Stimulated activated CD8-positive, alpha-beta memory T cell treated with anti-CD3 and anti-CD28 coated beads, Interleukin-4, amount 100 ng/mL, for 24 hours (primary cell): ENCODE data around the gene CEP162.
"Not testable (repeated sequence)": the region's sequence is repeated elsewhere in the genome, so short reads cannot be mapped to it uniquely, and the experiment has no call there.

Source experiments
- DNase-seq: peaks from one replicate; pipeline ENCODE4 v3.0.0-alpha.2; 2020; ENCODE audit warnings: low read depth

Gene CEP162

DNA sequence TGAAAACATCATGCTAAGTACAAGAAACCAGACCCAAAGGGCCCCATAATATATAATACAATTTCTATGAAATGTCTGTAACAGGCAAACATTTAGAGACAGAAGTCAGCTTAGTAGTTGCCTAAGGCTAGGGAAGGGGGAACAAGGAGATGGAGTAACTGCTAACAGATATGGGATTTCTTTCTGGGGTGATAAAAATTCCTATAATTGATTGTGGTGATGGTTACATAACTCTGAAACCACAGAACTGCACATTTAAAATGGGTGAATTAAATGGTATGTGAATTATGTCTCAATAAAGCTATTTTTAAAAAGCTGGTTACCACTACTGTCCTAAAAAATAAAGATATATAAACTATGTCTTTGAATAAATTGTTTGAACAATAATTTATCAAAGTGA is 3.2 kb downstream of the CEP162 start:
- no peak for DNase-seq

DNA sequence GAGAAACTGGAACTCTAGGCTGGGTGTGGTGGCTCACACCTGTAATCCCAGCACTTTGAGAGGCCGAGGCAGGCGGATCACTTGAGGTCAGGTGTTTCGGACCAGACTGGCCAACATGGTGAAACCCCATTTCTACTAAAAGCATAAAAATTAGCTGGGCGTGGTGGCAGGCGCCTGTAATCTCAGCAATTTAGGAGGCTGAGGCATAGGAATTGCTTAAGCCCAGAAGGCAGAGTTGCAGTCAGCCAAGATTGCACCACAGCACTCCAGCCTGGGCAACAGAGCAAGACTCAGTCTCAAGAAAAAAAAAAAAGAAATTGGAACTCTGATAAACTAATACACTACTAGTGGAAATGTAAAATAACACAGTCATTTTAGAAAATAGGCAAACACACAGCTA is 3.8 kb downstream of the CEP162 start:
- DNase-seq: not testable (repeated sequence)

DNA sequence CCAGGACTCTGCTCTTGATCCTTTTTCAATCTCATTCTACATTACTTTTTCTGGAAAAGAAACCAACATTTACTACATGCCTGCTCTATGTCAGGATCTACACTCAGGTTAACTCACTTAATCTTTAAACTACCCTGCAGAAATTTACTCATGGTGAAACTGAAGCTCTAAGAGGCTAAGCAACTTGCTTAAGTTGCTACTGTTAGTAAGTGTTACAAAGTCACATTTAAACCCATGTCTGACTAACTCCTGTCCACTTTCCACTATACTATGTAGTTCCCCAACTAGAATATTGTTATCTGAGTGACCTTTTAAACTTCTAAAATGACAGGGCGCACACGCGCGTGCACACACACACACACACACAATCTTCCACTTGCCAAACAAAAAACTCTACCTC is 5.0 kb downstream of the CEP162 start:
- DNase-seq: no peak

DNA sequence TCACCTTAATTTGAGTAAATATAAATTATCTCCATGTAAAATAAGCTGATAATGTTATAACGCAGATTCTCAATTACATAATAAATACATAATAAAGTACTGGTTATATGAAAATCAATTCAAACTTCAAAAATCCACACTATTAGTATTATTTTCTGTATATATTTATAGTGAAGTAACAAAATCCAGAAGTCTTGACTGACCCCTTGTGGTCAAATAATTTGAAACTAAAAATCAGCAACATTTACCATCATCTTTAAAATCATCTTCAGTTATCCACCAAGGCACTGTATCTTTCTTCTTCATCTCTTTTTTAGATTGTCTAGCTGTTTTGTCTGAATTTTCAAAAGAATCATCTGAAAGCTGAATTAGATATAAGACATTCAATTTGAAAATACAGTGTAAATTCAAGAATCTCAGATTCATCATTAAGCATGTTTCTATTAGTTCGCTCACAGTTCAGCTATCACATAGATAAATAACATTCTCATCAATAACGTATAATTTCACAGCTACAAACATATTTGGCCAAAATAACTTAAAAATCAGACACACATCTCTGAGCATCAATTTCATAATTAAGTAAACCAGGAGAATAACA is 6.5 kb downstream of the CEP162 start:
- no peak for DNase-seq

DNA sequence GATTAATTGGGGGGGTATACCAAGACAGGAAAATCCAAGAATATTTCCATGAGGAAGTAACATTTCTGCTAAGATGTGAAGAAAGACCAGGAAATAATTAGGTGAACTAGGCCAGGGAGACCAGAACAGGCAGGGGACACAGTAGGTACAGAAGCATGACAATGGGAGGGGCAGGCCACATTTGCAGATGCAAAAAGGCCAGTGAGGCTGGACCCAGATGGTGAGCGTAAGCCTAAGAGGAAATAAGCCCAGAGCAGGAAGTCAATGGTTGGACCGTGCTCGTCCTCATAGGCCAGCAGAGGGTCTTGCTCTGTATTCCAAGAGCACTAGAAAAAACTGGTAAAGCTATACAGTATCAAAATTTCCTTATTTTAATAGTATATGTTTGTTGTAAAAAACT is 9.4 kb downstream of the CEP162 start:
- DNase-seq: no peak

DNA sequence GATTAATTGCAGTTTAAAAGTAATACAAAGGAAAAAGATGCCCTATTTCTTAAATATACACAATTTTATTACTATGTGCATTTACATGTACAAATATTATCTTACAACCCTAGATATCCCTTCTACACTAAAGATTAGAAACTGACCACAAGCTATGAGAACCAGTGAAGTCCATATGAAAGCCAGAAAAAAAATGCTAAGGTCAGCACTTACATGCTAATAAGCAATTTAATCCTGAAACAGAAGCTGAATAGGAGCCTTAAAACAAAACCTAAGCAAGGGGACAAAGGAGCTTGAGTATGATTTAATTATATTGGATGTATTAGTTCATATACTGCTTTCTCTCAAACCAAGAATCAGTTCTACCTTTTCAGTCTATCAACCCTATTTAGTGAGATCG is 14.2 kb downstream of the CEP162 start:
- DNase-seq: no peak

DNA sequence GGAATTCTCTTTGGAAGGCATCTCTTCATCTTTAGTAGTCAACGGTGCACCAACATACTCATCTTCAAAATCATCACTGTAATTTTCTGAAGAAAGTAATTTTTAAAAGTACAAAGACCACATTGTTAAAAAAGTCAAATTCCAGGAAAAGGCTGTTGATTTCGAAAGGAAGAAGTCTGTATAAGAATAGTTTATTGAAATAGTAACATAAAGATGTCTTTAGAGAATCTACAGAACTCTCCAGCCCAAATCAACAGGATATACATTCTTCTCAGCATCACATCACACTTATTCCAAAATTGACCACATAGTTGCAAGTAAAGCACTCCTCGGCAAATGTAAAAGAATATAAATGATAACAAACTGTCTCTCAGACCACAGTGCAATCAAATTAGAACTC is 23.4 kb downstream of the CEP162 start:
- DNase-seq: no peak

DNA sequence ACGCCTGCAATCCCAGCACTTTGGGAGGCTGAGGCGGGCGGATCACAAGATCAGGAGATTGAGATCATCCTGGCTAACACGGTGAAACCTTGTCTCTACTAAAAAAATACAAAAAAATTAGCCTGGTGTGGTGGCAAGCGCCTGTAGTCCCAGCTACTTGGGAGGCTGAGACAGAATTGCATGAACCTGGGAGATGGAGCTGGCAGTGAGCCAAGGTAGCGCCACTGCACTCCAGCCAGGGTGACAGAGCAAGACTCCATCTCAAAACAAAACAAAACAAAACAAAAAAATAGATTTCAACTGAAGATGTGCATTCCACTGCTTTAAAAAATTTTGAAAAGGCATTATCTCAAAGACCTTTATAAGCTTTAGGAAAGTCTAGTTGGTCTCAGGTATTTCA is 27.5 kb downstream of the CEP162 start:
- DNase-seq: not testable (repeated sequence)

DNA sequence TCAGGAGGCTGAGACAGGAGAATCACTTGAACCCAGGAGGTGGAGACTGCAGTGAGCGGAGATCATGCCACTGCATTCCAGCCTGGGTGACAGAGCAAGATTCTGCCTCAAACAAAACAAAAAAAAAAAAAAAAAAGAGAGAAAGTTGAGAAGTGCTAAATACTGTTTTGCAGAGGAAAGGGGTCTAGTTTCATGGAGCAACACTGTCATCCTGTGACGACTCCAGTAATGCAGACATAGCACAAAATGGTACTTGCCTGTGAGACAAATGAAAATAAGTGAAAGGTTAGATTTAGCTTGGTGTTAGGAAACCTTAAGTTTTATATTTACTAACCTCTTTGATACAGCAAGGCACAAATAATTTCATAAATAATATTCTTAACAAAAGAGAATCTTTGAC is 29.7 kb downstream of the CEP162 start:
- no peak for DNase-seq

DNA sequence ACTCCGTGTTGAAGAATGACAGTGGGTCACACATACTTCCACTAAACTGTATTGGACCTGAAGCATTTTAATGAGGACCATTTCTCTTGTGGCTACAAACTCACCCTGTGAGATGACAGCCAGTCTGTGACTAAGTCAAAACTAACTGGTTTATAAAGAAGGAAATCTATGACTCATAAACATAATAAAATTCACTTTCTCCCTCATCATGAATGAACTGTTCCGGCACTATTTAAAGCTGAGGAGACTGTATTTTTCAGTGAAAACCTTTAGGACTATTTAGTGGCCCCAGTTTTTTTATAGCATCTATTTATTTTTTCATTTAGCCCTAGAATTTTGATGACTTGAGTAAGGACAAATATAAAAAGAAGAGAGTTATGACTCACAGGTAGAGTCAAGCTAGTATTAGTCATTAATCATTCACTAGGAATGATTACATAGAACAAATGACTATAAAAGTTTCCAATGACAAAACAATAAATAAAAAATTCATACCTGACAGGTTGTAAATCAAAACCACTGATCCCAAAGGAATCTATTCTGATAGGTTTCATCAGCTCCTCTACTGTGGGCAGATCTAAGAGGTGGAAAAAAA is 34.2 kb downstream of the CEP162 start:
- no peak for DNase-seq

DNA sequence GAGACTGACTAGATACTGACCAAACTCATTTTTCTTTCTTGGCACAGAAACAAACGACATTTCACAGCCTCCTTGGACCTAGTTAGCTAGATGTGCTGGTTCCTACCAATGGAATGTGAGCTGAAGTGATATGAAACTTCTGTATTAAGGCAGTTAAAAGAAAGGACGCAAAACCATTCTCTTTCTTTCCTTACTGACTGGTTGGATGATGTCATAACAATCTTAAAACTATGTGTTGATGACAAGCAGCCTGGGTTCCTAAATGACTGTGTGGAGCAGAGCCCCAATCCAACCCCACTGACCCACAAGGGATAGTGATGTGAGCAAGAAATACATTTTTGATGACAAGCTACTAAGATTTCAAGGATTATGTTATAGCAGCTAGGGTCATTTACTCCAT is 35.6 kb downstream of the CEP162 start:
- no peak for DNase-seq

DNA sequence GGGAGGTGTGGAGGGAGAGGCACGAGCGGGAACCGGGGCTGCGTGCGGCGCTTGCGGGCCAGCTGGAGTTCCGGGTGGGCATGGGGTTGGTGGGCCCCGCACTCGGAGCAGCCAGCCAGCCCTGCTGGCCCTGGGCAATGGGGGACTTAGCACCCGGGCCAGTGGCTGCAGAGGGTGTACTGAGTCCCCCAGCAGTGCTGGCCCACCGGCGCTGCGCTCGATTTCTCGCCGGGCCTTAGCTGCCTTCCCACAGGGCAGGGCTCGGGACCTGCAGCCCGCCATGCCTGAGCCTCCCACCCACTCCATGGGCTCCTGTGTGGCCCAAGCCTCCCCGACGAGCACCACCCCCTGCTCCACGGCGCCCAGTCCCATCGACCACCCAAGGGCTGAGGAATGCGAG is 38.1 kb downstream of the CEP162 start:
- DNase-seq: not testable (repeated sequence)

DNA sequence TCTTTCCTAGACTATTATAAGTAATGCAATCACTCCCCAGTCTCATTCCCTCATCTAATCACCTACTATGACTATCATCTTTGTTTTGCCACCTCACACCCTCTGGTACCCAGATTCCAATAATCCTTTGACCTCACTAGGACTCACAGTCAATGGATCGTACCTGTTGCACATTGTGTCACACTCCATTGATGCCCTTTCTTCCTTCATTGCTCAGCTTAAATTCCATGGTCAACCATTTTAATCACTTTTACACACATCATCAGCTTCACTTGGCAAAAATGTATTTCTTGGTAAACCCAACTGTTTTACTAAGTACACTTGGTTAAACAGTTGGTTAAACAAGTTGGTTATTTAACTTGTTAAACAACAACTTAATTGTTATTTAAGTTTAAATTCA is 44.0 kb downstream of the CEP162 start:
- no peak for DNase-seq

DNA sequence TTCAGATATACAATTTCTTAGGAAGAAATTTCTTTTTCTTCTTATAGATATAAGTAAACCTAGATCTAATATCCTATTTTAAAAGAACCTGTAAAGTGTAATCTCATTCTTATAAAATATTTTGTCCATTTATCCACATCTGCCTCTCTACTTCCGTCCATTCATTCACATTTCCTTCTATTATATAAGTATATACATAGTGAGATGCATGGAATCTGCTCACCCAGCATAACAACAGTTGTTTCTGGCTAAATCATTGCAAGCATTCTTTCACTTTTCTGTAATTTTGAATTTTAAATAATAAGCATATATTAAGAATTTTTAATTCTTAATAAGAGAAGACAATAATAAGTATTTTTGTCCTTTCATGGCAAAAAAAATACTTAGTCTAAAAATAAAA is 45.4 kb downstream of the CEP162 start:
- no peak for DNase-seq

DNA sequence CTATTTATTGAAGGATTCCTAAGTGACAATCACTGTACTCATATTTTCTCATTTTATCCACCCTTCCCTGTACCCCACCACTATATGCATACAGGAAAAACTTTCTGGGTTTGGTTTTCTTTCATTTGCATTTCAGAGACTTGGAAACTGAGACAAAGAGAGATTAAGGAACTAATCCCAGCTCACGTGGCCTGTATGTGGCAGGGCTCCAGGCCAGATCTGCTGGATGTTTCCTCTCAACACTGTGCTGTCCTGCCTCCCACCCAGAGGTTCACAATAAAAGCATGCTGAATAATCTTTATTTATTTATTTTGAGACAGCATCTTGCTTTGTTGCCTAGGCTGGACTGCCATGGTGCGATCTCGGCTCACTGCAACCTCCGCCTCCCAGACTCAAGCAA is 50.2 kb downstream of the CEP162 start:
- DNase-seq: no peak

DNA sequence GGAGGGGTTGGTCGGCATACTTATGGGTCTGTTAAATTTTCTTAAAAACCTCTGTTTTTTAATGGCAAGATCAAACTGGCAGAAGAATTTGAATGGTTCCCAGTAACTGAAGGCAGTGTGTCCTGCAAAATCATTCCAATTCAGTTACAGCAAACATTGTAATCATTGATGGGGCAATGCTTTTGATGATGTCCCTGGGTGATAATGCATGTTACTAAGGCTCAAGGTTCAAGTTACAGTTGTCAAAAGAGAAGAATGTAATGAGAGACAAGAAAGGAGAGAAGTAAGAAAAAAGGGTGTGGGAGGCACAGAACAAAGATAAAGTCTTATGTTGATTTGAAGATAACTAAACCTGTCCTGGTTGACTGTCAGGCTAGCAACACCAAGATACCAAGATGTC is 54.9 kb downstream of the CEP162 start:
- DNase-seq: no peak

DNA sequence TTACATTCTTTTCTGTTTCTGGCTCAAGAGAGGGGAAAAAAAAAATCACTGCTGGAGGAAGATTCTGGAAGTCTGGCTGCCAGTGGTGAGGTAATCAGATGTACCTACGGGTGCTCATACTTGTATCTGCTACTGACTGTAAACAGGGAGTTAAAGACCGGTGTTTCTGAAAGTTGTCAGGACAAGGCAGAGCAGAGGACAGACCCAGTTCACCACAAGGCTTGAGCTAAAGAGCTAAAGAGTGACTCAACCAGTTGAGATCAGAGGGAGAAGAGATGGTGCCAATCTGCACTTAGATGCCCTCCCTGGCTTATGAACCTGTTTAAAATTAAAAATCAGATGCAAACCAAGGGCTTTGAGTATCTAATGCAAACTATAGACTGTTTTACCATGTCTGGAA is 55.4 kb downstream of the CEP162 start:
- DNase-seq: no peak

DNA sequence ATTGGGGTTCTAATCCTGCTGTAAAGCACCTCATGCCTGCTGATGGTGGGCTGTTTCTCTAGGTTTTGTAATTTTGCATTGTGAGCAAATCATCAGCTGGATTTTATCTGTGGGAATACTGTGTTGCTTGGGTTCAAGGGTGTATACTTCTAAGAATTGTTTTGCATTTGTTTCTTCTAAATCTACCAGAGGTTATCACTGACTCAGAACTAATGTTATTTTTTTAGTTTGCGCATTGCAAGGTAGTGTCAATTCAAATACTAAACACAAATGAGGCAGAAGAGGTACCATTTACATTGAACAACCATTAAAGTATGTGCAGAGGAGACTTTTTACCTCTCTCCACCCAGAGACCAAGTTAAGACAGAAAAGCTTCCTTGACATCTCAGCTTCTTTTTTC is 60.0 kb downstream of the CEP162 start:
- no peak for DNase-seq

DNA sequence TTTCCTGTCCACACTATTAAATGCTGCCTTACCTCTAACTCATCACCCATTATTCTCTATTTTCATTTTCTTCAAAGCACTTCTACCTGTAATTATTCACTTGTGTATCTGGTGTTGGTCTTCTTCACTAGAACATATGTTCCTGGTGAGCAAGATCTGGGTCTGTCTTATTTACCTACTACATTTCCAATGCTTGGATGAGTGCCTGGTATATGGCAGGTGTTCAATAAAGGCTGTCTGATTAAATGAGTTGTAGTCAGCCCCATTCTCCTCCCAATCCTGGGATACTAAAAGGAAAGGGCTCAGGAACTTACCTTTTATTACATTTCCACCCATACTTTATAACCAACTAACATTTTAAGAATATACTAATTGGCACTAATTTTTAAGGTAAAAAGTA is 61.0 kb downstream of the CEP162 start:
- no peak for DNase-seq

DNA sequence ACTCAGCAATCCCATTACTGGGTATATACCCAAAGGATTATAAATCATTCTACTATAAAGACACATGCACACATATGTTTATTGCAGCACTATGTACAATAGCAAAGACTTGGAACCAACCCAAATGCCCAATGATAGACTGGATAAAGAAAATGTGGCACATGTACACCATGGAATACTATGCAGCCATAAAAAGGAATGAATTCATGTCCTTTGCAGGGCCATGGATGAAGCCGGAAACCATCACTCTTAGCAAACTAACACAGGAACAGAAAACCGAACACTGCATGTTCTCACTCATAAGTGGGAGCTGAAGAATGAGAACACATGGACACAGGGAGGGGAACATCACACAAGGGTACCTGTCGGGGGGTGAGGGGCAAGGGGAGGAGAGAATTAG is 63.1 kb downstream of the CEP162 start:
- not testable (repeated sequence) for DNase-seq

DNA sequence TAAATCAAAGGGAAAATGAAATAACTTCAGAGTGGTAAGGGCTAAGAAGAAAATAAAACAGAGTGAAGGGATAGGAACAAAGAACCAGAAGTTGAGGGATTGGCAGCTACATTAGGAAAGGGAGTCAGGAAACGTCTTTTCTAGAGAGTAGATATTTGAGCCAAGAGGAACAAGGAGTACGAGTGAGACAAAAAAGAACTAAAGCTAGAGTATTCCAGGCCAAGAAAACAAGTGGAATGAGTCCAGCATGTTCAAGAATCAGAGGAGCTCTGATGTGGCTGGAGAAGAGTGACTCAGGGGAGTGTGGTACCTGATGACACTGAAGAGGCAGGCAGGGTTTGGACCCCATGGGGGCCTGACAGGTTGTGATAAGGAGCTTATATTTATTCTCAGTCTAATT is 66.3 kb downstream of the CEP162 start:
- no peak for DNase-seq

DNA sequence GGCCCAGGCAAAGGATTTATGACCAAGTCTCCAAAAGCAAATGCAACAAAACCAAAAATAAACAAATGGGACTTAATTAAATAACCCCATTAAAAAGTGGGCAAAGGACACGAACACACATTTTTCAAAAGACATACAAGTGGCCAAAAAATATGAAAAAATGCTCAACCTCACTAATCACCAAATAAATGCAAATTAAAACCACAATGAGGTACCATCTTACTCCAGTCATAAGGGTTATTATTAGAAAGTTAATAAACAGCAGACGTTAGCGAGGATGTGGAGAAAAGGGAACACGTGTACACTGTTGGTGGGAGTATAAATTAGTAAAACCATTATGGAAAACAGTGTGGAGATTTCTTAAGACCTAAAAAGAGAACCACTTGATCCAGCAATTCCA is 71.1 kb downstream of the CEP162 start:
- no peak for DNase-seq

DNA sequence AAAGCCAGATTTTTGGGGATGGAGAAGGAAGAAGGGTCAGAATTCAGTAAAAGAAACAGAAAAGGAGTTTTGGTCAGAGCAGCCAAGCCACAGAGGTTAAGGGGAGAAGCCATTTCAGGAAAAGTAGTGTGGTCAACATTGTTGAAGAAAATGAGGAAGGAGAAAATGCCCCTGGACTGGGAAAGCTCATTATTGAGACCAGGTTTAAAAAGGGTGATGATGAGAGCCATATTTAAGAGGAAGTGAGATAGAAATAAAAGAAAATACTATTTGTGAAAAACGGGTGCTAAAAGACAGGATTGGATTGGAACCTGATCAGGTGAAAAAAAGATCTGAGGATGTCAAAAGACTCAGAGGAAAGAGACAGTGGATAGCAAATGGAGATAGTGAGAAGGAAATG is 75.8 kb downstream of the CEP162 start:
- no peak for DNase-seq

DNA sequence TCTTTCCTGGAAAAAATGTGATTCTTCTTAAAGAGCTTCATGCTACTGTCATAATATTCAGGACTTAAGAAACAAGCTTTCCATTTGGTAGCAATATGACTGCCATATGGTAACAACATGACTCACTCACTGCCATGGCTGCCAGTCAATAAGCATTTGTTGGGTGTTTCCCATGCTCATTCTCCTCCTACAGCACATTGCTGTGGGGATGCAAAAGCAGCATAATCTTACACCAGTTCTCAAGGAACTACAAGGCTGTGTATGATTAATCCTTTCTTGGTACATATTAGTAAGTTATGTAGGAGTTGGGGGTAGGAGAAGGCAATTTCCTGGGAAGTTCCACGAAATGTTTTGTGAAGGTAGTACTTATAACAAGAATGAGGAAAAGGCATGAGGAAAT is 76.7 kb downstream of the CEP162 start:
- DNase-seq: no peak

DNA sequence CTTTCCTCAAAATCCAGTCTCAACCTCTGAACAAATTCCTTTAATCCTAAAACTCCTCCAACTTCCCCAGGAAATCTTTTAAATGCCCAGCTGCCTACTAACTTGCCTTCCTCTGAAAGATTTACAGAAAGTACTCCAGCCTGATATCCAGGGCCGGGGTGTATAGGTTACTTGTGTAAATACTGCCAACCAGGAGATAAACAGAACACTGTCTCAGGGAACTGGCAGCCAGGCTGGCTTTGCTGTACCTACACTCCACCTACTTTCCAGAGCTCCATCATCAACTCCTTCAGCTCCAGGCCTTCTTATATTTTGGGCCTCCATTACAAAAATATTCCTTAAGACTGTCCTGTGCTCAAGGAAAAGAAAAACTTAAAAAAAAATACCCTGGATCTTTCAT is 85.9 kb downstream of the CEP162 start:
- DNase-seq: no peak
